Esophagus (tissue), 2 donors: ENCODE measurements around the gene TAS2R31. TPM values are rescaled to one million over a fixed set of nuclear protein-coding genes. Genes with fewer than 3 reads are reported as not detected.
"Not testable (repeated sequence)": the region's sequence is repeated elsewhere in the genome, so short reads cannot be mapped to it uniquely, and the experiment has no call there.

Experiments used
- H3K27ac ChIP-seq, 2 donors: one replicate each; pipeline ENCODE4 v1.5.1; 2013; ENCODE audit warnings: low read depth in 2 of 2, mild to moderate bottlenecking in 2 of 2, inconsistent platforms in 1 of 2, low read length in 1 of 2, moderate library complexity in 1 of 2
- H3K27me3 ChIP-seq, 2 donors: one replicate each; pipeline ENCODE4 v1.6.1; 2013; ENCODE audit warnings: low read length in 2 of 2, control low read depth in 1 of 2, mild to moderate bottlenecking in 1 of 2; ENCODE audit not compliant: insufficient read depth in 2 of 2, control insufficient read depth in 1 of 2
- H3K36me3 ChIP-seq, 2 donors: one replicate each; pipeline ENCODE4 v1.6.1; 2013; ENCODE audit warnings: low read length in 1 of 2; ENCODE audit not compliant: control insufficient read depth in 2 of 2, insufficient read depth in 2 of 2
- H3K4me1 ChIP-seq, 2 donors: one replicate each; pipeline ENCODE4 v1.6.1; 2013; ENCODE audit warnings: low read length in 1 of 2; ENCODE audit not compliant: control insufficient read depth in 2 of 2, insufficient read depth in 2 of 2
- H3K4me3 ChIP-seq, 2 donors: one replicate each; pipeline ENCODE4 v1.5.1; 2013; ENCODE audit warnings: low read length in 2 of 2, mild to moderate bottlenecking in 2 of 2, low read depth in 1 of 2, moderate library complexity in 1 of 2
- H3K9me3 ChIP-seq, 2 donors: one replicate each; pipeline ENCODE4 v1.6.1; 2013; ENCODE audit warnings: mild to moderate bottlenecking in 2 of 2, low read depth in 1 of 2, low read length in 1 of 2, moderate library complexity in 1 of 2; ENCODE audit not compliant: control insufficient read depth in 2 of 2, insufficient read depth in 1 of 2
- WGBS, 2 donors: extraction: QIAGEN DNeasy Blood & Tissue Kit; methylation state at CpG; one replicate each; pipeline ENCODE4 v1.1.7; 2013; 5-methylcytosine and 5-hydroxymethylcytosine counted together
- polyA plus RNA-seq, 2 donors: library from polyadenylated mRNA; stranded (reverse); fragments of 200-250 nt; gene quantifications; one replicate each; pipeline ENCODE4 v1.2.3, GENCODE V29; 2013
- donor health status: healthy with polysubstance abuse.
- donor health status: Bipolar disorder and iron deficiency.

The TAS2R31 gene
- under 1 TPM; 0.09 to 0.16 TPM for polyA plus RNA-seq

- Histone ChIP-seq H3K4me1 (no peaks in the 10 kb centered on the region), H3K9me3 (no peaks in the 10 kb centered on the region), H3K36me3 (no peaks in the 10 kb centered on the region), H3K27me3 (no peaks in the 10 kb centered on the region), H3K4me3 (no peak within 1 kb of the TSS), H3K27ac (no peak within 1 kb of the TSS)
- 96 to 97% methylated on average over 6 of the region's 6 CpGs for WGBS, 2 donors
Observed at GRCh38 chr12:11031307-11031706, at the start of gene TAS2R31. Gene TAS2R31, minus strand, starts transcription at chr12:11031407. Its CDS starts 72 bp downstream, at chr12:11031335.

GRCh38 chr12:11078246-11078645 lies 47.0 kb upstream of the TAS2R31 start:
- H3K9me3 ChIP-seq = no peaks in the 10 kb centered on the region
- WGBS, 2 donors = 91 to 100% methylated on average over 1 of the region's 1 CpG
- no peaks in the 10 kb centered on the region for H3K27me3 ChIP-seq
- H3K27ac ChIP-seq = no peak overlapping the region
- H3K36me3 ChIP-seq = no peaks in the 10 kb centered on the region
- H3K4me3 ChIP-seq = no peak overlapping the region
- no peaks in the 10 kb centered on the region for H3K4me1 ChIP-seq

- Histone ChIP-seq H3K27me3 (no peaks in the 10 kb centered on the region), H3K4me3 (no peak overlapping the region), H3K4me1 (no peaks in the 10 kb centered on the region), H3K27ac (no peak overlapping the region), H3K36me3 (no peaks in the 10 kb centered on the region), H3K9me3 (no peaks in the 10 kb centered on the region)
- 0 to 72% methylated on average over 2 to 3 of the region's 3 CpGs for WGBS, 2 donors
Observed at GRCh38 chr12:11075642-11076041, 44.4 kb upstream of the TAS2R31 start.

GRCh38 chr12:11071414-11071813 lies 40.2 kb upstream of the TAS2R31 start:
- Histone ChIP-seq H3K4me3 (no peak overlapping the region), H3K9me3 (no peaks in the 10 kb centered on the region), H3K27ac (no peak overlapping the region), H3K36me3 (no peaks in the 10 kb centered on the region), H3K4me1 (no peaks in the 10 kb centered on the region), H3K27me3 (no peaks in the 10 kb centered on the region)
- 46 to 49% methylated on average over 4 of the region's 4 CpGs for WGBS, 2 donors

- H3K9me3 ChIP-seq = no peaks in the 10 kb centered on the region
- H3K4me3 ChIP-seq = no peak overlapping the region
- no peaks in the 10 kb centered on the region for H3K36me3 ChIP-seq
- no peaks in the 10 kb centered on the region for H3K27me3 ChIP-seq
- H3K27ac ChIP-seq = no peak overlapping the region
- 83% methylated on average over 1 of the region's 1 CpG; no CpG with 5 or more reads in 1 of the 2 donors for WGBS, 2 donors
- no peaks in the 10 kb centered on the region for H3K4me1 ChIP-seq
Observed at GRCh38 chr12:11070999-11071398, 39.8 kb upstream of the TAS2R31 start.

GRCh38 chr12:11069854-11070365 lies 38.7 kb upstream of the TAS2R31 start:
- H3K9me3 ChIP-seq = no peaks in the 10 kb centered on the region
- H3K4me1 ChIP-seq = no peaks in the 10 kb centered on the region
- H3K4me3 ChIP-seq = no peak overlapping the region
- WGBS, 2 donors = 78 to 86% methylated on average over 5 of the region's 5 CpGs
- no peaks in the 10 kb centered on the region for H3K36me3 ChIP-seq
- no peaks in the 10 kb centered on the region for H3K27me3 ChIP-seq
- no peak overlapping the region for H3K27ac ChIP-seq

GRCh38 chr12:11067514-11067913 lies 36.3 kb upstream of the TAS2R31 start:
- 17 to 47% methylated on average over 2 of the region's 2 CpGs for WGBS, 2 donors

GRCh38 chr12:11062194-11062593 lies 31.0 kb upstream of the TAS2R31 start, which contains the start of gene TAS2R46:
Gene TAS2R46, minus strand, starts transcription at chr12:11062294. Its CDS starts 0 bp downstream, at chr12:11062294.
- not testable (repeated sequence) for H3K27me3 ChIP-seq, H3K4me1 ChIP-seq, H3K4me3 ChIP-seq, H3K9me3 ChIP-seq, H3K27ac ChIP-seq, H3K36me3 ChIP-seq
- WGBS, 2 donors = 88 to 92% methylated on average over 1 of the region's 1 CpG

More at GRCh38 chr12:11067514-11067913, 36.3 kb upstream of the TAS2R31 start:
- Histone ChIP-seq H3K27ac (no peak overlapping the region), H3K36me3 (no peaks in the 10 kb centered on the region), H3K27me3 (no peaks in the 10 kb centered on the region), H3K4me1 (no peaks in the 10 kb centered on the region), H3K4me3 (no peak overlapping the region), H3K9me3 (no peaks in the 10 kb centered on the region)

- Histone ChIP-seq H3K9me3 (no peaks in the 10 kb centered on the region), H3K36me3 (no peaks in the 10 kb centered on the region), H3K27me3 (no peaks in the 10 kb centered on the region), H3K27ac (no peak overlapping the region), H3K4me1 (no peaks in the 10 kb centered on the region), H3K4me3 (no peak overlapping the region)
Observed at GRCh38 chr12:11059784-11060183, 28.6 kb upstream of the TAS2R31 start.

GRCh38 chr12:11059041-11059440 lies 27.8 kb upstream of the TAS2R31 start:
- WGBS, 2 donors = 95 to 100% methylated on average over 3 of the region's 3 CpGs
- no peaks in the 10 kb centered on the region for H3K27me3 ChIP-seq
- H3K4me3 ChIP-seq = no peak overlapping the region
- H3K4me1 ChIP-seq = no peaks in the 10 kb centered on the region
- H3K27ac ChIP-seq = no peak overlapping the region
- H3K9me3 ChIP-seq = no peaks in the 10 kb centered on the region
- no peaks in the 10 kb centered on the region for H3K36me3 ChIP-seq
